GM12878 (cell line): ENCODE data around the gene RBMX. TPM values are rescaled to one million over a fixed set of nuclear protein-coding genes. Genes with fewer than 3 reads are reported as not detected.
"Not testable (repeated sequence)": the region's sequence is repeated elsewhere in the genome, so short reads cannot be mapped to it uniquely, and the experiment has no call there.

Experiments used
- ATAC-seq: fragments of 200-7000 bp; cut with Tn5 transposase; 3 replicates; pipeline ENCODE4 v1.9.1; 2020; ENCODE audit warnings: mild to moderate bottlenecking, moderate library complexity
- BruUV-seq: library from RNA; stranded (reverse); fragments of 400-500 nt; replicated peaks from 2 replicates; lab custom pipeline; 2021; lab: Mats Ljungman, UMichigan
- CTCF ChIA-PET: fragments of 300-600 bp; sonication (Branson Sonifier 250); formaldehyde crosslinking; extraction: SDS; loops from one replicate; lab custom pipeline; 2021; ENCODE audit warnings: inconsistent platforms; lab: Yijun Ruan, JAX
- POLR2A ChIA-PET: fragments of 350-600 bp; formaldehyde crosslinking; extraction: SDS; loops from one replicate; lab custom pipeline; 2021; ENCODE audit warnings: inconsistent platforms; lab: Charles Lee
- RAD21 ChIA-PET: fragments of 300-600 bp; sonication (Branson Sonifier 250); formaldehyde crosslinking; loops from one replicate; lab custom pipeline; 2023; ENCODE audit warnings: antibody characterized with exemption; ENCODE audit not compliant: unreplicated experiment; lab: Charles Lee
- SMC1A ChIA-PET: fragments of 300-600 bp; sonication (Branson Sonifier 250); formaldehyde crosslinking; loops from one replicate; lab custom pipeline; 2023; ENCODE audit not compliant: unreplicated experiment, uncharacterized antibody; lab: Charles Lee
- DNase-seq: peaks from one replicate; pipeline ENCODE4 v3.0.0-alpha.2; 2011; ENCODE audit warnings: low read depth, low spot score
- FAIRE-seq: peaks from 3 replicates; lab custom pipeline; 2011; peaks lifted over from hg19 to GRCh38; lab: Jason Lieb, UNC
- H2AFZ ChIP-seq: 2 replicates; pipeline ENCODE4 v1.6.0; 2011; ENCODE audit warnings: low read depth, low read length, control low read depth; ENCODE audit not compliant: control insufficient read depth
- H3K27ac ChIP-seq: 2 replicates; pipeline ENCODE4 v1.5.1; 2011; ENCODE audit warnings: control low read depth; ENCODE audit not compliant: control insufficient read depth, insufficient read depth
- H3K27me3 ChIP-seq, 2 experiments: replicated peaks in 1 of 2; 2 replicates each; pipeline versions ENCODE4 v1.6.0 to v1.6.1; 2011; ENCODE audit warnings: low read length in 1 of 2; ENCODE audit not compliant: control insufficient read depth in 2 of 2, insufficient read depth in 2 of 2
- H3K36me3 ChIP-seq, 2 experiments: 2 replicates each; pipeline ENCODE4 v1.5.1; 2011; ENCODE audit warnings: low read length in 1 of 2; ENCODE audit not compliant: control insufficient read depth in 2 of 2, insufficient read depth in 2 of 2
- H3K4me1 ChIP-seq: 2 replicates; pipeline ENCODE4 v1.6.1; 2011; ENCODE audit warnings: mild to moderate bottlenecking, low read length, moderate library complexity, mixed read lengths; ENCODE audit not compliant: control insufficient read depth, insufficient read depth
- H3K4me2 ChIP-seq: 2 replicates; pipeline ENCODE4 v1.6.0; 2011; ENCODE audit warnings: control low read depth; ENCODE audit not compliant: control insufficient read depth, insufficient read depth
- H3K4me3 ChIP-seq: fragments of 200-600 bp; sonication (generic); 2 replicates; pipeline ENCODE4 v1.5.1; 2016
- H3K79me2 ChIP-seq: 2 replicates; pipeline ENCODE4 v1.6.0; 2011; ENCODE audit warnings: low read length; ENCODE audit not compliant: control insufficient read depth, insufficient read depth
- H3K9ac ChIP-seq: 2 replicates; pipeline ENCODE4 v1.8.0; 2011; ENCODE audit warnings: low read length, control low read depth, mixed read lengths; ENCODE audit not compliant: control insufficient read depth, insufficient read depth
- H3K9me3 ChIP-seq: replicated peaks from 3 replicates; pipeline ENCODE4 v1.5.1; 2011; ENCODE audit warnings: mild to moderate bottlenecking, low read length; ENCODE audit not compliant: control insufficient read depth, insufficient read depth
- H4K20me1 ChIP-seq: 2 replicates; pipeline ENCODE4 v1.6.0; 2011; ENCODE audit not compliant: control insufficient read depth, insufficient read depth
- WGBS: methylation state at CpG from one replicate; pipeline ENCODE4 v1.1.6; 2016; ENCODE audit warnings: low lambda C conversion rate; ENCODE audit not compliant: insufficient replicate concordance, insufficient coverage; ENCODE audit errors: missing lambda C conversion rate; 5-methylcytosine and 5-hydroxymethylcytosine counted together
- in situ Hi-C: fragments of 300-500 bp; cut with MboI; formaldehyde crosslinking; loops from 9 replicates; pipeline ENCODE4 v1.14.3; 2018; ENCODE audit warnings: mixed read lengths
- intact Hi-C: fragments of 100-400 bp; cut with micrococcal nuclease; formaldehyde crosslinking; loops from one replicate; pipeline ENCODE4 v1.14.2; 2022; ENCODE audit not compliant: unreplicated experiment
- polyA plus RNA-seq, 11 experiments: library from polyadenylated mRNA; depleted of rRNA in 4 of 11; unstranded in 6 of 11; stranded (reverse) in 5 of 11; fragments of >200 nt; fragmentation: Nextera tagmentation in 4 of 11; fragmentation: Illumina TruSeq in 1 of 11; extraction: Ambion mirVana in 4 of 11; extraction: Trizol in 1 of 11; gene quantifications; 1 replicate in 1 of 11; 2 replicates in 10 of 11; pipeline versions ENCODE4 v1.2.1 to v1.2.3, GENCODE V29; 2011 to 2016; ENCODE audit warnings: inconsistent platforms in 2 of 11, missing spikeins in 2 of 11, low read depth in 1 of 11
- total RNA-seq, 4 experiments: library from RNA; depleted of rRNA in 3 of 4; stranded (reverse); fragments of >200 nt in 3 of 4; fragmentation: Illumina TruSeq in 1 of 4; extraction: Trizol in 1 of 4; gene quantifications; 2 replicates each; pipeline versions ENCODE4 v1.2.1 to v1.2.3, GENCODE V29; 2013 to 2021

Gene RBMX
- total and polyA plus RNA-seq, 10 of the 15 experiments (the other 5 are each of a cell fraction or from before 2014, with no cell fraction given), result 252 to 427 (median 288) TPM

DNA sequence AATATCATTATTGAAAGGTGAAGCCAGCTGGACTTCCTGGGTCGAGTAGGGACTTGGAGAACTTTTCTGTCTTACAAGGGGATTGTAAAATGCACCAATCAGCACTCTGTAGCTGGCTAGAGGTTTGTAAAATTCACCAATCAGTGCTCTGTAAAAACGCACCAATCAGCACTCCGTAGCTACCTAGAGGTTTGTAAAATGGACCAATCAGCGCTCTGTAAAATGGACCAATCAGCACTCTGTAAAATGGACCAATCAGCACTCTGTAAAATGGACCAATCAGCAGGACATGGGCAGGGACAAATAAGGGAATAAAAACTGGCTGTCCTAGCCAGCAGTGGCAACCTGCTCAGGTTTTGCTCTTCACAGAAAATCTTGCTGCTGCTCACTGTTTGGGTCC is 23.5 kb upstream of the RBMX start:
- BruUV-seq, H3K27ac ChIP-seq, in situ Hi-C loops, SMC1A ChIA-PET, CTCF ChIA-PET, H3K9me3 ChIP-seq, H3K4me2 ChIP-seq, ATAC-seq, H3K79me2 ChIP-seq, H3K4me3 ChIP-seq, H3K36me3 ChIP-seq, DNase-seq, RAD21 ChIA-PET, intact Hi-C loops, H3K9ac ChIP-seq, H3K4me1 ChIP-seq, H2AFZ ChIP-seq, H4K20me1 ChIP-seq, H3K27me3 ChIP-seq, FAIRE-seq: not testable (repeated sequence)
- WGBS, result 55% methylated on average over 4 of the region's 4 CpGs
- POLR2A ChIA-PET, result interaction anchor here (1.4 kb wide), 1 partner anchor 24 kb away, joined by 5 read pairs; the partner anchor contains the start of gene RBMX

- FAIRE-seq, POLR2A ChIA-PET: not testable (repeated sequence)
Measured at GRCh38 chrX:136900071-136900470, 19.5 kb upstream of the RBMX start.

More at GRCh38 chrX:136900071-136900470, 19.5 kb upstream of the RBMX start:
- in situ Hi-C loops, intact Hi-C loops, H3K4me2 ChIP-seq, H3K36me3 ChIP-seq, ATAC-seq, H2AFZ ChIP-seq, RAD21 ChIA-PET, DNase-seq, SMC1A ChIA-PET, H3K4me1 ChIP-seq, H3K79me2 ChIP-seq, CTCF ChIA-PET, BruUV-seq, H3K9me3 ChIP-seq, H3K9ac ChIP-seq, H3K27ac ChIP-seq, H3K27me3 ChIP-seq, H4K20me1 ChIP-seq, H3K4me3 ChIP-seq: not testable (repeated sequence)
- WGBS, result 69% methylated on average over 9 of the region's 10 CpGs
